ENCODE results near the gene MAN2B2. TPM values are rescaled to one million over a fixed set of nuclear protein-coding genes. Genes with fewer than 3 reads are reported as not detected.

Gene MAN2B2
- total RNA-seq, 4 donors from 2014 or later: 3.3 to 5.6 (median 4.5) TPM

DNA sequence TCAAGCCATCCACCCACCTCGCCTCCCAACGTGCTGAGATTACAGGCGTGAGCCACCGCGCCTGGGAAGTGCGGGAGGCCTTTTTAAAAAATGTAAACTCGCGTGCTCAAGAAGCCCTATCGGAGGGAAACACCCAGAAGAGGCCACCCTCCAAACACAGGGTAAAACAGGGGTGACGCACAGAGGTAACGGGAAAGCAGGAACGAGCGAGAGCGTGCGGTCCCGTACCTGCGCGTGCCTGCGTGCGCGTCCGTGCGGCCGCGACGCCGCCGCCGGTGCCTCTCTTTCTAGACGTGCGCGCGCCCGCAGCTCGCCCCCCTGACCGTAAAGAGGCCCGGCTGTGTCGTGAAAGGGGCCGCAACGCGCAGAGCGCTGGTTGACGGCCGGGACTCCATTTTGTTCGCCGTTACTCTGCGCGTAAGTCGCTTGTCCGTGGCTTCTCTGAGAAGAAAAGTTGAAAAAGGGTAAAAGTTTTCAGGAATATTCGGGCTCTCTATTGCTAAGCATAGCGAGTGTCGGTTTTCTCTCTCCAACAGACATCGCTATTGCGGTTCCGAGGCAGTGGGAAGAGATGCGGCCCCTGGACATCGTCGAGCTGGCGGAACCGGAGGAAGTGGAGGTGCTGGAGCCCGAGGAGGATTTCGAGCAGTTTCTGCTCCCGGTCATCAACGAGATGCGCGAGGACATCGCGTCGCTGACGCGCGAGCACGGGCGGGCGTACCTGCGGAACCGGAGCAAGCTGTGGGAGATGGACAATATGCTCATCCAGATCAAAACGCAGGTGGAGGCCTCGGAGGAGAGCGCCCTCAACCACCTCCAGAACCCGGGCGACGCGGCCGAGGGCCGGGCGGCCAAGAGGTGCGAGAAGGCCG is 65.5 kb downstream of the MAN2B2 start, which contains the start of gene MRFAP1:
Gene MRFAP1 (plus strand): TSS at position 394 of the 872 bp plus-strand sequence. CDS start 178 bp downstream, at position 572.
- Histone ChIP-seq H3K36me3 (peaks cover 0 to 17% of the 10 kb centered on the region in 2 donors), H3K9me3 (no peaks in the 10 kb centered on the region), H3K4me3 (peak within 1 kb of the TSS; percentile 75 to 99 (median 86)), H3K27me3 (no peaks in the 10 kb centered on the region), H3K27ac (peak within 1 kb of the TSS; percentile 91 to 98 (median 94)), H3K4me1 (peaks cover 35 to 48% of the 10 kb centered on the region in 2 donors)
- ATAC-seq (peak; percentile 85 to 93), DNase-seq (peak; percentile 91 to 94)
- intact Hi-C loops (cut with DNase I; ENCODE audit: low total_unique reads): loop anchor here (1.0 to 5.0 kb wide), 5 partner anchors 34 to 269 kb away; partner anchors contain the start of genes KIAA0232, MAN2B2, MRFAP1L1 and TBC1D14
- TF ChIP-seq POLR2A (IDR thresholded peaks at IDR 0.05): peak; percentile 76 to 88
- TF ChIP-seq, protein P1, sequence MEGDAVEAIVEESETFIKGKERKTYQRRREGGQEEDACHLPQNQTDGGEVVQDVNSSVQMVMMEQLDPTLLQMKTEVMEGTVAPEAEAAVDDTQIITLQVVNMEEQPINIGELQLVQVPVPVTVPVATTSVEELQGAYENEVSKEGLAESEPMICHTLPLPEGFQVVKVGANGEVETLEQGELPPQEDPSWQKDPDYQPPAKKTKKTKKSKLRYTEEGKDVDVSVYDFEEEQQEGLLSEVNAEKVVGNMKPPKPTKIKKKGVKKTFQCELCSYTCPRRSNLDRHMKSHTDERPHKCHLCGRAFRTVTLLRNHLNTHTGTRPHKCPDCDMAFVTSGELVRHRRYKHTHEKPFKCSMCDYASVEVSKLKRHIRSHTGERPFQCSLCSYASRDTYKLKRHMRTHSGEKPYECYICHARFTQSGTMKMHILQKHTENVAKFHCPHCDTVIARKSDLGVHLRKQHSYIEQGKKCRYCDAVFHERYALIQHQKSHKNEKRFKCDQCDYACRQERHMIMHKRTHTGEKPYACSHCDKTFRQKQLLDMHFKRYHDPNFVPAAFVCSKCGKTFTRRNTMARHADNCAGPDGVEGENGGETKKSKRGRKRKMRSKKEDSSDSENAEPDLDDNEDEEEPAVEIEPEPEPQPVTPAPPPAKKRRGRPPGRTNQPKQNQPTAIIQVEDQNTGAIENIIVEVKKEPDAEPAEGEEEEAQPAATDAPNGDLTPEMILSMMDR (IDR thresholded peaks at IDR 0.05 in 4 of 5, conservative IDR thresholded peaks at IDR 0.05 in 1 of 5): peak in 1 of 5 experiments; percentile 23
- in situ Hi-C loops (cut with MboI; ENCODE audit: low sequenced_read_pairs in 4 of 4): no loop called here

DNA sequence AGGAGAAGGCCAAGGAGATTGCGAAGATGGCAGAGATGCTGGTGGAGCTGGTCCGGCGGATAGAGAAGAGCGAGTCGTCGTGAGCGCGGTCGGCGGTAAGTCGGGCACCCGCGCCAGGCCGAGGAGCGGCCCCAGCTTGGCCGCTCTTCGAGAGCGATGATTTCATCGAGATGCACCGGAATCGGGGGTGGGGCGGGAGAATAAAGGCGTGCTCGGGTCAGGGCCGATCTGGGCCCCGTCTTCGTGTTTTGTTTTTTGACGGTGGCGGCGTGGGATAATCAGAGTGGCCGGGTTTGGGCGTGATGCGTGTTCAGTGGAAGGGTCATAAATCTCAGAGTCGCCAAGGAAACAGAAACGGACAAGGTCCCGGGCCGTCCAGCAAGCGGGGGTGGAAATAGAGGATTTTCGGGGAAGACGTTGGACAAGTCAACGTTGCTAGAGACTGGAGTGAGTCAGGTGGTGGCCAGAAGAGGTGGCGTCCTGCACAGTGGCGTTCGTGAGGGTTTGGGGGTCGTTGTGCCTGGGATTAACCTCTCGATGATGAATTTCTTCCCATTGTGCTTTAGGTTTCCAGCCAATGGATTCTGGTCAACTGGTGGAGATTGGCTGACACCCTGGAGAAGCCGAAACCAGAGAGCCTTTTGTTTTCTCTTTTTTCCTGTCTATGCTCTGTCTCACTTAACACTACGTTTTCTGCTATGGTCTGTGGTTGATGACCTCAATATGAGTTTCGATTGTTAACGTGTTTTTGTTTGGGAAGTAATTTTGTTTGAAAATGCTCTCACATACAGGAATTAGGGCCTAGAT is 66.4 kb downstream of the MAN2B2 start:
- intact Hi-C loops (cut with DNase I; ENCODE audit: low total_unique reads) (loop anchor here (5.0 kb wide), 2 partner anchors 64 to 141 kb away; partner anchors contain the start of genes KIAA0232 and MAN2B2), in situ Hi-C loops (cut with MboI; ENCODE audit: low sequenced_read_pairs in 4 of 4) (no loop called here)
- DNase-seq: peak; percentile 6 to 28

DNA sequence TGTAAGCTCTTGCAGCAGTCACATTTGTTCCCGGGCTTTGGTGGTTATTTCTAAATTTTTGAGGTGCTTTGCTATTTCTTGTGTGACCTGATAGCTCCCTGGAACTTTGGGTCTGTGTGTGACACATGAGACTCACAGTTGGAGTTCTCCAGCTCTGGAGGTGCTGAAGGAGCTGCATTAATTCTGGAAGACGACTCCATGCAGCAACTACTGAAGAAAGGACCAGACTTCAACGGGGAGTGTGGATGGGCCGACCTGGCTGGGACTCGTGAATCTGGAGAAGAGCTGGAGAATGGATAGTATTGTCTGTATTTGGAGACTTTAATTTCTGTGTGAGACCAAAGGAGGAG is 67.0 kb downstream of the MAN2B2 start:
- ATAC-seq: no peak
- Histone ChIP-seq H3K27ac (peak overlapping the region; percentile 91 to 98 (median 94)), H3K4me3 (peak overlapping the region; percentile 75 to 99 (median 86)), H3K9me3 (no peaks in the 10 kb centered on the region), H3K4me1 (peaks cover 35 to 48% of the 10 kb centered on the region in 2 donors), H3K27me3 (no peaks in the 10 kb centered on the region), H3K36me3 (peaks cover 0 to 17% of the 10 kb centered on the region in 2 donors)
- in situ Hi-C loops (cut with MboI; ENCODE audit: low sequenced_read_pairs in 4 of 4) (no loop called here), intact Hi-C loops (cut with DNase I; ENCODE audit: low total_unique reads) (loop anchor here (5.0 kb wide), 2 partner anchors 65 to 140 kb away; partner anchors contain the start of genes KIAA0232 and MAN2B2)
- no peak for DNase-seq
- no peak for TF ChIP-seq POLR2A (IDR thresholded peaks at IDR 0.05)
- TF ChIP-seq, protein P1 (IDR thresholded peaks at IDR 0.05 in 4 of 5, conservative IDR thresholded peaks at IDR 0.05 in 1 of 5): no peak

More for the DNA sequence above, 66.4 kb downstream of the MAN2B2 start:
- no peak for TF ChIP-seq POLR2A (IDR thresholded peaks at IDR 0.05)
- TF ChIP-seq, protein P1 (IDR thresholded peaks at IDR 0.05 in 4 of 5, conservative IDR thresholded peaks at IDR 0.05 in 1 of 5): no peak
- peak; percentile 43 to 51 for ATAC-seq
- Histone ChIP-seq H3K27me3 (no peaks in the 10 kb centered on the region), H3K4me3 (peak overlapping the region; percentile 75 to 99 (median 86)), H3K9me3 (no peaks in the 10 kb centered on the region), H3K36me3 (peaks cover 0 to 17% of the 10 kb centered on the region in 2 donors), H3K4me1 (peaks cover 35 to 48% of the 10 kb centered on the region in 2 donors), H3K27ac (peak overlapping the region; percentile 91 to 98 (median 94))

DNA sequence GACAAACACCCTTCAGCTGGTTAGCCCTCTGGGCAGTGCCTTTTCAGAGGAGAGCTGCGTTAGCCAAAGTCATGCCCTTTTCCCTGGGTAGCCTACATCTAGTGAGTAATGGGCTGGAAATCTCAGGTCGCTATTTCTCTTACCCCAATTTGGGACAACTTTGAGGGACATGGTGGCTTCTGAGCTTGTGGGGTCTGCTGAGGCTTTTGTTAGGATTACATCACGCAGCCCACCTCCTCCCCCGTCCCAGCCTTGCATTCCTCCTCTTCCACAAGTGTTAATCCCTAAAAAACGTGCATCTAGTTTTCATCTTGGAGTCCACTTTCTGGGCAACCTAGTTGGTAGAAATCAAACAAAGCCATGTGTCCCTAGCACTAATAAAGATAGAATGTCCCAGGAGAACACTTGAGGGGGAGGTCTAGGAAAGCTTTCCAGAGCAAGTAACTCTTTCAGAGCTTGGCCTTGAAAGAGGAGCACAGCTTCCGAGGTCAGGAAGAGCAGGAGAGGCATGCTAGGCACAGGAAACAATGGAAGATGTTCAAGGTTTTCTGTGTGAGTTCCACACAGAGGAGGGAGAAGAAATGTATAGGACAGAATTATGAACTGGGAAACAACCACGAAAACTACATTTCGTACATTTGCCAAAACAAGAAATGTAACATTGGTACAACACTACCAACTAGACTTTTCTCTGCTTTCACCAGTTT is 68.3 kb downstream of the MAN2B2 start:
- Histone ChIP-seq H3K27ac (peak overlapping the region; percentile 91 to 98 (median 94)), H3K4me3 (peak overlapping the region in 1 of 4 donors; percentile 17), H3K36me3 (peaks cover 0 to 17% of the 10 kb centered on the region in 2 donors), H3K27me3 (no peaks in the 10 kb centered on the region), H3K9me3 (no peaks in the 10 kb centered on the region), H3K4me1 (peaks cover 35 to 48% of the 10 kb centered on the region in 2 donors)
- DNase-seq (no peak), ATAC-seq (no peak)
- in situ Hi-C loops (cut with MboI; ENCODE audit: low sequenced_read_pairs in 4 of 4): no loop called here
- TF ChIP-seq, protein P1 (IDR thresholded peaks at IDR 0.05 in 4 of 5, conservative IDR thresholded peaks at IDR 0.05 in 1 of 5): no peak
- TF ChIP-seq POLR2A (IDR thresholded peaks at IDR 0.05): no peak
- intact Hi-C loops (cut with DNase I; ENCODE audit: low total_unique reads): loop anchor here (5.0 kb wide), 2 partner anchors 66 to 139 kb away; partner anchors contain the start of genes KIAA0232 and MAN2B2
